Brain pericyte (primary cell): ENCODE measurements around the gene ZNF333.
A peak's percentile ranks its signal among the peaks of the same experiment; 100 is the strongest.

Experiments used
- DNase-seq: peaks from one replicate; pipeline ENCODE4 v3.0.0-alpha.2; 2012; ENCODE audit warnings: low read depth, low spot score

Gene ZNF333

GRCh38 chr19:14689598-14690503 is at the start of gene ZNF333:
ZNF333 (plus strand) TSS chr19:14690048; CDS start chr19:14693492, 3,444 bp downstream.
- DNase-seq: peak; percentile 65

- no peak for DNase-seq
These were observed 41.3 kb upstream of the ZNF333 start for GRCh38 chr19:14648506-14648905.

DNA sequence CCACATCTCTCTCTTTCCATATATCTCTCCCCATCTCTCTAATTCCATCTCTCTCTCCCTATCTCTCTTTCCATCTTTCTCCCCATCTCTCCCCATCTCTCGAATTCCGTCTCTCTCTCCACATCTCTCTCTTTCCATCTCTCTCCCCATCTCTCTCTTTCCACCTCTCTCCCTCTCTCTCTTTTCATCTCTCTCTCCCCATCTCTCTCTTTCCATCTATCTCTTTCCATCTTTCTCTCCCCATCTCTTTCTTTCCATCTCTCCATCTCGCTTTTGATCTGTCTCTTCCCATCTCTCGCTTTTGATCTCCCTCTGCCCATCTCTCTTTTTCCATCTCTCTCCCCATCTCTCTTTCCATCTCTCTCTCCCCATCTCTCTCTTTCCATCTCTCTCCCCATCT is 40.8 kb upstream of the ZNF333 start:
- DNase-seq: no peak

GRCh38 chr19:14650161-14650560 is 39.7 kb upstream of the ZNF333 start:
- DNase-seq: no peak

GRCh38 chr19:14654786-14655560 is 34.9 kb upstream of the ZNF333 start:
- no peak for DNase-seq

DNA sequence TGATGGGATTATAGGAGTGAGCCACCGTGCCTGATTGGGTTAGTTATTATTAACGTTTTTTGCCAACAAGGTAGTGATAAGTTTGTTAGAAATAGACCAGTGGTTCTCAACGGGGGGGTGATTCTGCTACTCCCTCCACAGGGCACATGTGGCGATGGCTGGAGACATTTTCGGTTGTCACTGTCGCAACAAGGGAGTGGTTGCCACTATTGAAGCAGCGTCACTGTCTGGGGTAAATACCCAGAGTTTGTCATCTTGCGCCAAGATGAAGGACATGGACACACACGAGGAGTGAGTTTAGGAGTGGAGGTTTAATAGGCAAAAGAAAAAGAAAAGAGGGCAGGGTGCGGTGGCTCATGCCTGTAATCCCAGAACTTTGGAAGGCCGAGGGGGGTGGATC is 34.1 kb upstream of the ZNF333 start:
- DNase-seq: no peak

DNA sequence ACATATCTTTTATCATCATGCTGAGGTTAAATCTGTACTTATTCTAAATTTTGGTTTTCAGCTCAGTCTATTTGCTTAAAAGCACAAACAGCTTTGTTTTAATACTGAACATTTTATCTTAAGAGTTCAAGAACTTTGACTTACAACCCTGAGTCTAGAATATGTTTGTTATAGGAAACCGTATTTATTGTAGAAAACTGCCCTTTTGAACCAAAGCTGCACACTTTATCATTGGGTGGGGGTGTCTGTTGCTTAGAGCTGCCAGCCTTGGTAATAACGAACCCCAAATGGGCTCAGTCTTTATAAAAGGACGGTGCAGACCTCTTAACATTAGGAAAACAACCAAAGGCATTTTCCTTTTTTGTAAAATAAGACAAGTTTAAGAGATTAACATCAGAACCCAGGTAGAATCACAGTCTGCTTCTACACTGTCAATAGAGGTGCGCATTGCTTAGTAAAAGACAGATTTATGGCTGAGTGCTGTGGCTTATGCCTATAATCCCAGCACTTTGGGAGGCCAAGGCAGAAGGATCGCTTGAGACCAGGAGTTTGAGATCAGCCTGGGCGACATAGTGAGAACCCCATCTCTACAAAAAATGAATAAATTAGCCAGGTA is 29.9 kb upstream of the ZNF333 start:
- DNase-seq: no peak

DNA sequence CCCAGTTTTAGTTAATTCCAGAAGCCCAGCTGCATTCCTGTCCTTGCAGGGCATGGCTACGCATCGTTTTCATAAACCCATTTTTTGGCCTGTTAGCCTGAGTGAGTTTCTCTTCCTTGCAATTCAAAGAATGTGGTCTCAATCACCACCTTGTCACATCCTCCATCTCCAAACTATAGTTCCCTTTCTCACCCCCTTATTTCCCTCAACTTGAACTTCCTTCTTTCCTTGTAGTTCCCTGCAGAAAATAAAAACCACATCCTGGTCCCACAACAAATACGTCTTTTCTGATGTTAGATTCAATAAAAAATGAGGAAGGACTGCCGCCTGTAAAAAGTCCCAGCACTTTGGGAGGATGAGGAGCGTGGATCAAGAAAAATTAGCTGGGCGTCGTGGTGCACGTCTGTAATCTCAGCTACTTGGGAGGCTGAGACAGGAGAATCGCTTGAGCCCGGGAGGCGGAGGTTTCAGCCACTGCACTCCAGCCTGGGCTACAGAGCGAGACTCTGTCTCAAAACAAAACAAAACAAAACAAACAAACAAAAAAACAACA is 28.4 kb upstream of the ZNF333 start:
- DNase-seq: no peak

- DNase-seq: no peak
These were observed 19.9 kb upstream of the ZNF333 start for GRCh38 chr19:14669940-14670339.

DNA sequence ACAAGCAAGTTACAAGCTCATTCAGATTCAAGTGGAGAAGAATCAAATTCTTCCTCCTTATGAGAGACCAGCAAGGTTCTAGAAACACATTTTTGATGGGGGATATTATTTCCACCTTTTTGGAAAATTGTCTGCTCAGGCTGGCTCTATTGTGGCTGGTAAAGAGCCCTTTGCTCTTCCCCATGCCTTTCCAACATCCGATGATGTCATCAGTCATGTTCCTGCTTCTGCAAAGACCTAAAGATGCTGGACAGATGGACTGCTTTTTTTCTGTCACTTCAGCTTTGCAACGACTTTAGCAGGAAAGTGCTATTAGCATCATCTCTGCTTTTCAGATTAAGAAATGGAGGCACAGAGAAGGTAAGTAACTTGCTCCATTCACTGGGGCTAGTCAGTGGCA is 19.4 kb upstream of the ZNF333 start:
- no peak for DNase-seq

DNA sequence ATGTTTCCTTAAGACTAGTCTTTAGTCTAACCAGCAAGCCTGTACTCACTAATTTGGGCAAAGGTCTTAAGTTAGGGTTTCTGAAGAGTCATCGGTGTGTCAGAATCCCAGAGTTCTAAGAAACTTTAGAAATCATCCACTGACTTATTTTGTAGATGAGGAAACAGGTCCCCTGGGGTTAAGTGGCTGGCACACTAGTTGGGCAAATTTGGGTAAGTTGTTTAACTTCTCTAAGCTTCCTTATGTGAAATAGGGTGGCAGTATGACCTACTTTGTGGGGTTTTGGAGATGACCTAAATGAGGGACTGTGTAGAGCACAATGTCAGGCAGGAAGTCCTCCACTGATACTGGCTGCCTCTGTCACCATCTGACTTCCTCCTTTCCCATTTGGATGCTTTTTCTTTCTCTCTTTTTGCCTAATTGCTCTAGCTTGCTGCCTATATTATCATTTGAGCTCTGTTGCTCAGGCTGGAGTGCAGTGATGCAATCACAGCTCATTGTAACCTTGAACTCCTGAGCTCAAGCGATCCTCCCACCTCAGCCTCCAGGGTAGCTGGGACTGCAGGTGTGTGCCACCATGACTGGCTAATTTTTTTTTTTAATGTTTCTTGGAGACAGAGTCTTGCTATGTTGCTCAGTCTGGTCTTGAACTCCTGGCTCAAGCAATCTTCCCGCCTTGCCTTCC is 17.5 kb upstream of the ZNF333 start:
- DNase-seq: no peak

- DNase-seq: no peak
These were observed 16.8 kb upstream of the ZNF333 start for GRCh38 chr19:14673088-14673487.

- DNase-seq: no peak
These were observed 15.1 kb upstream of the ZNF333 start, which contains the start of gene ADGRE3 for GRCh38 chr19:14674764-14675163. ADGRE3 (minus strand) TSS chr19:14674844; CDS start chr19:14674770, 74 bp downstream.

DNA sequence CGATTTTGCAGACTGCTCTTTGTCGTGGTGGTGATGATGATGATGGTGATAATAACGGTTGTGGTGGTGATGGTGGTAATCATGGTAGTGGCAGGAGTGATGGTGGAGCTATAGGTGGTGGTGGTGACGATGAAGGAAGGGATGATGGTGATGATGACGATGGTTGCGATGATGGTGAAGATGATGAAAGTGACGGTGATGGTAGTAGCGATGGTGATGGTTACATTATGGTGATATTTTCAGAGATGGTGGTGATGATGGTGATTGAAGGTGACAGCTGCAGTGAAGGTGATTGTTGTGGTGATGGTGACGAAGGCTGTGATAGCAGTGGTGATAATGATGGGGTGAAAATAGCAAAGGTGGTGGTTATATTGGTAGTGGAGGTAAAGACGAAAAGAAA is 13.1 kb upstream of the ZNF333 start:
- DNase-seq: no peak

GRCh38 chr19:14677464-14677863 is 12.4 kb upstream of the ZNF333 start:
- no peak for DNase-seq

GRCh38 chr19:14678199-14678598 is 11.6 kb upstream of the ZNF333 start:
- DNase-seq: no peak

- DNase-seq: no peak
These were observed 7.8 kb upstream of the ZNF333 start for GRCh38 chr19:14682084-14682483.

DNA sequence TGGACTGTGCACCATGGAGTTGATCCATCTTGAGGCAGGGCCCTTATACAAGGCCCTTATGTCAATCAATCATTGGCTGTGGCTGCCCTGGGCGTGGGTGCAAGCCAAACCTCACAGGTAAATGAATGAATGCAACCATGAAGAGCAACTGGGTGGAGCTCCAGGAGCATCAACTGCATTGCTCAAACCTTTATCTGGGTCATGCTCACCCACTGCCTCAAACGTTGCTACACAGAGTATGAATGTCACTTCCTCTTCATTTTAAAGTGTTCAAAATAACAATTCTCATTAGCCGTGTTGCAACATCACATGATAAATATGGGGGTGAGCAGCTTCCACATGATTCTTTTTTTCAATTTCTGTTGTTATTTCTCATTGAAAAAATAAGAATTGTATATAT is 6.4 kb upstream of the ZNF333 start:
- DNase-seq: no peak

GRCh38 chr19:14686411-14686810 is 3.4 kb upstream of the ZNF333 start:
- no peak for DNase-seq

DNA sequence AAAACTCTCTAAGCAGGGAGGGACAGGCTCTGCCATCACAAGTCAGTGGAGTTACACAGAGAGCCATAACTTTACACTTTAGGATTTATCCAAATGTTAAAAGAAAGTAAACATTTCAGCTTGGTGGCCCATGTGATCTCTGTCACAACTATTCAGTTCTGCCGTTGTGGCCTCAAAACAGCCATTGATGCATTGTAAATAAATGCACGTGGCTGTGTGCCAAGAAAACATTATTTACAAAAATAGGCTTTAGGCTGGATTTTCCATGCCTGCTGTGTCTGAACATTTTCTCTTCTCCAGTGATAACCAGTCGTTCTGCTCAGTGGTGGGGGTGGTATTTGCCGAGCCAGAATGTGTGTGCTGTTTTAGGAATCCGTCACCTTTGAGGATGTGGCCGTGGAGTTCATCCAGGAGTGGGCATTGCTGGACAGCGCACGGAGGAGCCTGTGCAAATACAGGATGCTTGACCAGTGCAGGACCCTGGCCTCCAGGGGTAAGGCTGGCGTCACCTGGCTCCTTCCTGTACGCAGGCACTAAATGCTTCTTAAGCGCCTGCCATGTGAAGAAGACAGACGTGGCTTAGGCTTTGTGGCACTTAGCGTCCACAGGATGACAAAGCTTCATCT is 4.9 kb downstream of the ZNF333 start:
- no peak for DNase-seq

- DNase-seq: no peak
These were observed 5.6 kb downstream of the ZNF333 start for GRCh38 chr19:14695471-14695870.
